HCT116 (cell line): ENCODE measurements around the gene IL1RAPL1. TPM values are rescaled to one million over a fixed set of nuclear protein-coding genes. Genes with fewer than 3 reads are reported as not detected.
A peak's percentile ranks its signal among the peaks of the same experiment; 100 is the strongest.

Experiments
- ATAC-seq: fragments of 200-7000 bp; cut with Tn5 transposase; 2 replicates; pipeline ENCODE4 v1.9.1; 2020; ENCODE audit warnings: mild to moderate bottlenecking, moderate library complexity
- BruUV-seq: library from RNA; stranded (reverse); fragments of 400-500 nt; replicated peaks from 2 replicates; lab custom pipeline; 2021; lab: Mats Ljungman, UMichigan
- CTCF ChIA-PET: fragments of 300-600 bp; sonication (Branson Sonifier 250); formaldehyde crosslinking; loops from one replicate; lab custom pipeline; 2021; ENCODE audit warnings: antibody characterized with exemption; lab: Charles Lee
- POLR2A ChIA-PET: fragments of 300-600, 350-600 bp; sonication (Branson Sonifier 250); formaldehyde crosslinking; loops from one replicate; lab custom pipeline; 2021; ENCODE audit warnings: antibody characterized with exemption; lab: Charles Lee
- RAD21 ChIA-PET, 2 experiments: fragments of 300-600 bp; sonication (Branson Sonifier 250); formaldehyde crosslinking; loops; one replicate each; lab custom pipeline; 2023; ENCODE audit warnings: low total read pairs in 2 of 2; ENCODE audit not compliant: uncharacterized antibody in 2 of 2, unreplicated experiment in 2 of 2, low non-redundant PET in 1 of 2; lab: Charles Lee
- DNase-seq: peaks from one replicate; pipeline ENCODE4 v3.0.0-alpha.2; 2010; ENCODE audit warnings: low read depth, low spot score
- H2AFZ ChIP-seq: fragments of 200-600 bp; shearing (Covaris generic), sonication (generic); 2 replicates; pipeline ENCODE4 v1.6.1; 2017; ENCODE audit warnings: low read depth, mixed run types, mixed read lengths, antibody characterized with exemption, low read length; ENCODE audit not compliant: poor library complexity, severe bottlenecking
- H3K27ac ChIP-seq: 2 replicates; pipeline ENCODE4 v1.5.1; 2012; ENCODE audit warnings: low read depth, low read length
- H3K27me3 ChIP-seq: fragments of 200-600 bp; sonication (generic); 2 replicates; pipeline ENCODE4 v1.6.1; 2016; ENCODE audit warnings: mixed run types, low read length, mixed read lengths; ENCODE audit not compliant: insufficient read depth
- H3K36me3 ChIP-seq, 2 experiments: fragments of 200-500 bp in 1 of 2; fragments of 200-600 bp in 1 of 2; sonication (Bioruptor generic) in 1 of 2; sonication (generic) in 1 of 2; 2 replicates each; pipeline versions ENCODE4 v1.5.1 to v1.6.1; 2014 to 2016; ENCODE audit warnings: low read length in 2 of 2, inconsistent platforms in 1 of 2, mixed read lengths in 1 of 2, mixed run types in 1 of 2; ENCODE audit not compliant: insufficient read depth in 2 of 2, control insufficient read depth in 1 of 2
- H3K4me1 ChIP-seq, 2 experiments: fragments of 200-600 bp in 1 of 2; sonication (generic) in 1 of 2; 2 replicates each; pipeline versions ENCODE4 v1.5.1 to v1.6.1; 2012 to 2017; ENCODE audit warnings: low read length in 2 of 2, inconsistent platforms in 1 of 2, mild to moderate bottlenecking in 1 of 2, mixed read lengths in 1 of 2, mixed run types in 1 of 2, moderate library complexity in 1 of 2; ENCODE audit not compliant: insufficient read depth in 2 of 2, control insufficient read depth in 1 of 2
- H3K4me2 ChIP-seq: fragments of 200-600 bp; sonication (generic); 2 replicates; pipeline ENCODE4 v1.6.1; 2017; ENCODE audit warnings: mixed run types, low read length, mixed read lengths
- H3K4me3 ChIP-seq, 2 experiments: fragments of 200-600 bp in 1 of 2; sonication (generic) in 1 of 2; replicated peaks in 1 of 2; 2 replicates each; pipeline ENCODE4 v1.5.1; 2011 to 2016; ENCODE audit warnings: low read length in 2 of 2, control low read depth in 1 of 2, low read depth in 1 of 2, mild to moderate bottlenecking in 1 of 2, mixed read lengths in 1 of 2, mixed run types in 1 of 2
- H3K79me2 ChIP-seq: fragments of 200-600 bp; sonication (generic); 2 replicates; pipeline ENCODE4 v1.6.1; 2017; ENCODE audit warnings: mild to moderate bottlenecking, mixed run types, low read length, moderate library complexity, mixed read lengths; ENCODE audit not compliant: insufficient read depth
- H3K9ac ChIP-seq: fragments of 200-600 bp; sonication (generic); 2 replicates; pipeline ENCODE4 v1.6.1; 2016; ENCODE audit warnings: low read length, mixed read lengths
- H3K9me2 ChIP-seq: fragments of 200-600 bp; sonication (generic), shearing (Covaris generic); 2 replicates; pipeline ENCODE4 v1.6.1; 2017; ENCODE audit warnings: mixed run types, mild to moderate bottlenecking, moderate library complexity; ENCODE audit not compliant: insufficient read depth
- H3K9me3 ChIP-seq, 2 experiments: fragments of 200-500 bp in 1 of 2; fragments of 200-600 bp in 1 of 2; sonication (Bioruptor generic) in 1 of 2; sonication (generic) in 1 of 2; 2 replicates each; pipeline ENCODE4 v1.6.1; 2014 to 2017; ENCODE audit warnings: low read length in 2 of 2, mixed read lengths in 2 of 2, inconsistent platforms in 1 of 2, low read depth in 1 of 2, mild to moderate bottlenecking in 1 of 2, mixed run types in 1 of 2, moderate library complexity in 1 of 2; ENCODE audit not compliant: control insufficient read depth in 1 of 2, insufficient read depth in 1 of 2
- H4K20me1 ChIP-seq: fragments of 200-600 bp; sonication (generic), shearing (Covaris generic); 2 replicates; pipeline ENCODE4 v1.6.1; 2017; ENCODE audit warnings: mixed run types, mild to moderate bottlenecking, moderate library complexity; ENCODE audit not compliant: insufficient read depth
- EGR1 ChIP-seq: IDR thresholded peaks from 2 replicates; pipeline ENCODE4 v1.6.1; 2012; ENCODE audit warnings: low read depth
- ELF1 ChIP-seq: IDR thresholded peaks from 2 replicates; pipeline ENCODE4 v1.6.1; 2012; ENCODE audit warnings: low read depth, borderline replicate concordance
- EZH2 ChIP-seq: fragments of 200-600 bp; sonication (generic); IDR thresholded peaks from 2 replicates; pipeline ENCODE4 v1.6.1; 2017; ENCODE audit warnings: antibody characterized with exemption, mixed run types
- POLR2A ChIP-seq: IDR thresholded peaks from 2 replicates; pipeline ENCODE4 v1.7.0; 2011; ENCODE audit warnings: borderline replicate concordance; ENCODE audit not compliant: insufficient read depth, insufficient read length; ENCODE audit errors: extremely low read depth
- POLR2AphosphoS5 ChIP-seq: IDR thresholded peaks from 2 replicates; pipeline ENCODE4 v1.6.1; 2011; ENCODE audit warnings: mild to moderate bottlenecking, low read depth, low read length, moderate library complexity
- SP1 ChIP-seq: IDR thresholded peaks from 2 replicates; pipeline ENCODE4 v1.6.1; 2012; ENCODE audit warnings: low read depth
- TCF7L2 ChIP-seq: IDR thresholded peaks from 2 replicates; pipeline ENCODE4 v1.7.0; 2011; ENCODE audit warnings: borderline replicate concordance, inconsistent platforms; ENCODE audit not compliant: insufficient read depth, insufficient read length; ENCODE audit errors: extremely low read depth
- YY1 ChIP-seq: IDR thresholded peaks from 2 replicates; pipeline ENCODE4 v1.6.1; 2011; ENCODE audit warnings: low read length, low read depth, moderate library complexity, mild to moderate bottlenecking; ENCODE audit not compliant: insufficient replicate concordance; ENCODE audit errors: extremely low read depth
- ZFX ChIP-seq: fragments of 450-650 bp; IDR thresholded peaks from 2 replicates; pipeline ENCODE4 v1.6.1; 2017
- ZNF274 ChIP-seq: fragments of 200-500 bp; sonication (Bioruptor generic); IDR thresholded peaks from 2 replicates; pipeline ENCODE4 v1.6.1; 2014; ENCODE audit warnings: mild to moderate bottlenecking, low read depth, low read length, inconsistent platforms
- intact Hi-C: fragments of 100-400 bp; cut with micrococcal nuclease; formaldehyde crosslinking; loops from 2 replicates; pipeline ENCODE4 v1.10.0; 2022
- total RNA-seq: library from RNA; stranded (reverse); gene quantifications from one replicate; pipeline ENCODE4 v1.2.1, GENCODE V29; 2021; ENCODE audit not compliant: unreplicated experiment
- TF ChIP-seq, protein P1 (sequence below), 3 experiments: fragments of 200-600 bp in 1 of 3; sonication (generic) in 1 of 3; IDR thresholded peaks in 2 of 3; conservative IDR thresholded peaks in 1 of 3; 2 replicates each; pipeline ENCODE4 v1.5.1; 2012 to 2017; ENCODE audit warnings: low read depth in 2 of 3, low read length in 2 of 3, antibody characterized with exemption in 1 of 3, borderline replicate concordance in 1 of 3, control low read depth in 1 of 3, mild to moderate bottlenecking in 1 of 3, mixed read lengths in 1 of 3, mixed run types in 1 of 3, moderate library complexity in 1 of 3; ENCODE audit not compliant: insufficient read depth in 1 of 3
- TF ChIP-seq, protein P2 (sequence below): IDR thresholded peaks from 2 replicates; pipeline ENCODE4 v1.6.1; 2011; ENCODE audit warnings: mild to moderate bottlenecking, low read length, moderate library complexity; ENCODE audit not compliant: insufficient replicate concordance; ENCODE audit errors: extremely low read depth

IL1RAPL1 gene
- total RNA-seq, 1 experiment from 2014 or later, result 2.8 TPM

DNA sequence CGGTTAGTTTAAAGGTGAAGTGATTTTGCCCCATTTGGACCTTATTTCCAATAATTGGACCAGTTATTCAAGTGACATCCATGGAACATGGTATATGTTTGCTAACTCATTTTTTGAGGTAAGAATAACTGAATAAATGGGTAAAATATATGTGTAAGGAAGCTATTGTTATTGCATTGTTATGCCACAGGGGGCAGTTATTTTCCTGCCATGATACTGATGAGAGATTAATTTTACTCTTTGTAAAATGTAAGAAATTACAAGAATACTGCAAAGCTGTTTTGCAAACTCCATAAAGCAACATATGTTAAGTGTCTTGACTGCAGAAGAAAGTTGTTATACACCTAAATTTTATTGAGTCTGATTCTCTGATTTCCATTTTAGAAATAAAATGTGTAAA is 114.0 kb downstream of the IL1RAPL1 start:
- ChIA-PET POLR2A (no interaction called here), RAD21 (no interaction called here), CTCF (interaction anchor here (1.0 kb wide), 1 partner anchor 14 kb away, joined by 3 read pairs; no protein-coding TSS in a partner anchor)
- TF ChIP-seq, protein P1, sequence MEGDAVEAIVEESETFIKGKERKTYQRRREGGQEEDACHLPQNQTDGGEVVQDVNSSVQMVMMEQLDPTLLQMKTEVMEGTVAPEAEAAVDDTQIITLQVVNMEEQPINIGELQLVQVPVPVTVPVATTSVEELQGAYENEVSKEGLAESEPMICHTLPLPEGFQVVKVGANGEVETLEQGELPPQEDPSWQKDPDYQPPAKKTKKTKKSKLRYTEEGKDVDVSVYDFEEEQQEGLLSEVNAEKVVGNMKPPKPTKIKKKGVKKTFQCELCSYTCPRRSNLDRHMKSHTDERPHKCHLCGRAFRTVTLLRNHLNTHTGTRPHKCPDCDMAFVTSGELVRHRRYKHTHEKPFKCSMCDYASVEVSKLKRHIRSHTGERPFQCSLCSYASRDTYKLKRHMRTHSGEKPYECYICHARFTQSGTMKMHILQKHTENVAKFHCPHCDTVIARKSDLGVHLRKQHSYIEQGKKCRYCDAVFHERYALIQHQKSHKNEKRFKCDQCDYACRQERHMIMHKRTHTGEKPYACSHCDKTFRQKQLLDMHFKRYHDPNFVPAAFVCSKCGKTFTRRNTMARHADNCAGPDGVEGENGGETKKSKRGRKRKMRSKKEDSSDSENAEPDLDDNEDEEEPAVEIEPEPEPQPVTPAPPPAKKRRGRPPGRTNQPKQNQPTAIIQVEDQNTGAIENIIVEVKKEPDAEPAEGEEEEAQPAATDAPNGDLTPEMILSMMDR (IDR thresholded peaks at IDR 0.05 in 2 of 3, conservative IDR thresholded peaks at IDR 0.05 in 1 of 3; ENCODE audit: borderline replicate concordance in 1 of 3, insufficient read depth in 1 of 3, low read depth in 2 of 3, low read length in 2 of 3), result peak in 1 of 3 experiments; percentile 39; a peak in 2 of 6 replicates
- TF ChIP-seq POLR2AphosphoS5, result no peak
- TF ChIP-seq YY1, result no peak
- Histone ChIP-seq H3K4me3 (no peak overlapping the region), H3K9ac (no peak overlapping the region), H2AFZ (no peak overlapping the region), H3K4me2 (no peak overlapping the region), H3K27ac (no peak overlapping the region), H3K4me1 (no peaks in the 10 kb centered on the region), H3K9me3 (no peaks in the 10 kb centered on the region), H4K20me1 (no peaks in the 10 kb centered on the region), H3K79me2 (no peaks in the 10 kb centered on the region), H3K36me3 (no peaks in the 10 kb centered on the region), H3K9me2 (no peaks in the 10 kb centered on the region), H3K27me3 (no peaks in the 10 kb centered on the region)
- no TSS peak for BruUV-seq
- ATAC-seq (no peak), DNase-seq (no peak)
- intact Hi-C loops, result no loop called here

DNA sequence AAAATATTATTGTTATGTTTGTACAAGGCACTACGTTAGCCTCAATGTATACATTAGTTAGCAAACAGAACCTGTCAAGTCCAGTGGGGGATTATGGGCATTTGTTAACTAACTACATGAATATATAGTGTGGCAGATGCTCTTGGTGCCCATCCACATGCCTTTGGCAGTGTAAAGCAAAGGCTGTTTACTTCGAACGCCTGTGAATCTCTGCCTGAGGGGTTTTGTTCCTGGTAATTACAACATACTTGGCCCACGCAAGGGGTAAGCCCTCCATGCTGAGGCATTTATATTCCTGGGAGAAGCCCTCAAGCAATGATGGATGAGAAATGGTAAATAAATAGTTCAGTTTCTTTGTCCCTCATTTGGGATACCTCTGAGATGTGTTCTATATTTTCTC is 119.7 kb downstream of the IL1RAPL1 start:
- BruUV-seq, result no TSS peak
- H3K9me3 ChIP-seq, result no peaks in the 10 kb centered on the region
- no peak overlapping the region for H2AFZ ChIP-seq
- H3K9ac ChIP-seq, result no peak overlapping the region
- ChIA-PET POLR2A (no interaction called here), RAD21 (no interaction called here), CTCF (no interaction called here)
- H3K36me3 ChIP-seq, result no peaks in the 10 kb centered on the region
- H4K20me1 ChIP-seq, result no peaks in the 10 kb centered on the region
- H3K4me2 ChIP-seq, result no peak overlapping the region
- intact Hi-C loops, result no loop called here
- DNase-seq (no peak), ATAC-seq (no peak)
- no peaks in the 10 kb centered on the region for H3K4me1 ChIP-seq
- TF ChIP-seq ELF1 (no peak), ZFX (no peak), TCF7L2 (no peak), SP1 (no peak), ZNF274 (no peak), POLR2A (no peak), EZH2 (no peak), EGR1 (no peak)
- TF ChIP-seq, protein P1 (IDR thresholded peaks at IDR 0.05 in 2 of 3, conservative IDR thresholded peaks at IDR 0.05 in 1 of 3; ENCODE audit: borderline replicate concordance in 1 of 3, insufficient read depth in 1 of 3, low read depth in 2 of 3, low read length in 2 of 3), result no peak
- TF ChIP-seq, protein P2, sequence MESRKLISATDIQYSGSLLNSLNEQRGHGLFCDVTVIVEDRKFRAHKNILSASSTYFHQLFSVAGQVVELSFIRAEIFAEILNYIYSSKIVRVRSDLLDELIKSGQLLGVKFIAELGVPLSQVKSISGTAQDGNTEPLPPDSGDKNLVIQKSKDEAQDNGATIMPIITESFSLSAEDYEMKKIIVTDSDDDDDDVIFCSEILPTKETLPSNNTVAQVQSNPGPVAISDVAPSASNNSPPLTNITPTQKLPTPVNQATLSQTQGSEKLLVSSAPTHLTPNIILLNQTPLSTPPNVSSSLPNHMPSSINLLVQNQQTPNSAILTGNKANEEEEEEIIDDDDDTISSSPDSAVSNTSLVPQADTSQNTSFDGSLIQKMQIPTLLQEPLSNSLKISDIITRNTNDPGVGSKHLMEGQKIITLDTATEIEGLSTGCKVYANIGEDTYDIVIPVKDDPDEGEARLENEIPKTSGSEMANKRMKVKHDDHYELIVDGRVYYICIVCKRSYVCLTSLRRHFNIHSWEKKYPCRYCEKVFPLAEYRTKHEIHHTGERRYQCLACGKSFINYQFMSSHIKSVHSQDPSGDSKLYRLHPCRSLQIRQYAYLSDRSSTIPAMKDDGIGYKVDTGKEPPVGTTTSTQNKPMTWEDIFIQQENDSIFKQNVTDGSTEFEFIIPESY, result no peak
- H3K27me3 ChIP-seq, result no peaks in the 10 kb centered on the region
- no peaks in the 10 kb centered on the region for H3K9me2 ChIP-seq
- no peaks in the 10 kb centered on the region for H3K79me2 ChIP-seq
- H3K4me3 ChIP-seq, result no peak overlapping the region
- H3K27ac ChIP-seq, result no peak overlapping the region
